SK-N-SH (cell line): Measurements from ENCODE around the gene ATP6V1B1. TPM values are rescaled to one million over a fixed set of nuclear protein-coding genes. Genes with fewer than 3 reads are reported as not detected.

ENCODE experiments used
- CTCF ChIA-PET: fragments of 300-600, 350-600 bp; formaldehyde crosslinking; extraction: SDS; loops from one replicate; lab custom pipeline; 2021; lab: Yijun Ruan, JAX
- POLR2A ChIA-PET: fragments of 350-600 bp; sonication (Branson Sonifier 250); formaldehyde crosslinking; extraction: SDS; loops from one replicate; lab custom pipeline; 2020; ENCODE audit warnings: antibody characterized with exemption, inconsistent platforms; lab: Yijun Ruan, JAX
- DNase-seq: peaks from one replicate; pipeline ENCODE4 v3.0.0; 2012
- H2AFZ ChIP-seq: fragments of 200-600 bp; sonication (generic); 2 replicates; pipeline ENCODE4 v1.8.1; 2016; ENCODE audit warnings: antibody characterized with exemption, mild to moderate bottlenecking, low read depth
- H3F3A ChIP-seq: fragments of 200-600 bp; sonication (generic); replicated peaks from 2 replicates; pipeline ENCODE3; 2016; ENCODE audit warnings: antibody characterized with exemption, mild to moderate bottlenecking; ENCODE audit not compliant: insufficient read depth
- H3K27ac ChIP-seq, 2 experiments: fragments of 200-500 bp in 1 of 2; fragments of 200-600 bp in 1 of 2; sonication (Bioruptor generic) in 1 of 2; sonication (generic), shearing (Covaris generic) in 1 of 2; 2 replicates each; pipeline versions ENCODE4 v1.5.1 to v1.6.1; 2014 to 2016; ENCODE audit warnings: low read depth in 2 of 2, inconsistent platforms in 1 of 2, low read length in 1 of 2, mild to moderate bottlenecking in 1 of 2, mixed read lengths in 1 of 2
- H3K27me3 ChIP-seq: fragments of 200-600 bp; sonication (generic), shearing (Covaris generic); 2 replicates; pipeline ENCODE4 v1.6.1; 2016; ENCODE audit warnings: mixed run types; ENCODE audit not compliant: insufficient read depth
- H3K36me3 ChIP-seq, 2 experiments: fragments of 200-500 bp in 1 of 2; fragments of 200-600 bp in 1 of 2; sonication (Bioruptor generic) in 1 of 2; sonication (generic) in 1 of 2; replicated peaks in 1 of 2; 2 replicates each; pipeline versions ENCODE3 to v1.5.1; 2014 to 2016; ENCODE audit warnings: low read length in 1 of 2, mild to moderate bottlenecking in 1 of 2; ENCODE audit not compliant: insufficient read depth in 2 of 2, control insufficient read depth in 1 of 2
- H3K4me1 ChIP-seq, 2 experiments: fragments of 200-500 bp in 1 of 2; fragments of 200-600 bp in 1 of 2; sonication (Bioruptor generic) in 1 of 2; sonication (generic), shearing (Covaris generic) in 1 of 2; 2 replicates each; pipeline versions ENCODE4 v1.5.1 to v1.6.1; 2014 to 2016; ENCODE audit warnings: low read depth in 1 of 2, low read length in 1 of 2, mixed run types in 1 of 2; ENCODE audit not compliant: insufficient read depth in 2 of 2, control insufficient read depth in 1 of 2
- H3K4me2 ChIP-seq: fragments of 200-600 bp; sonication (generic), shearing (Covaris generic); 2 replicates; pipeline ENCODE4 v1.6.1; 2017; ENCODE audit warnings: mixed run types
- H3K4me3 ChIP-seq, 2 experiments: fragments of 200-500 bp in 1 of 2; fragments of 200-600 bp in 1 of 2; sonication (Bioruptor generic) in 1 of 2; sonication (generic), shearing (Covaris generic) in 1 of 2; 2 replicates each; pipeline versions ENCODE4 v1.5.1 to v1.8.1; 2014 to 2016; ENCODE audit warnings: low read depth in 2 of 2, inconsistent platforms in 1 of 2, low read length in 1 of 2, mild to moderate bottlenecking in 1 of 2, mixed read lengths in 1 of 2, moderate library complexity in 1 of 2
- H3K79me2 ChIP-seq: fragments of 200-600 bp; sonication (generic); 2 replicates; pipeline ENCODE4 v1.8.1; 2017; ENCODE audit warnings: mild to moderate bottlenecking; ENCODE audit not compliant: insufficient read depth
- H3K9ac ChIP-seq: fragments of 200-600 bp; sonication (generic); 2 replicates; pipeline ENCODE4 v1.6.1; 2017; ENCODE audit warnings: mixed run types
- H3K9me2 ChIP-seq: fragments of 200-600 bp; sonication (generic); 2 replicates; pipeline ENCODE4 v1.6.1; 2017; ENCODE audit warnings: mixed run types
- H3K9me3 ChIP-seq: fragments of 200-600 bp; sonication (generic); 2 replicates; pipeline ENCODE4 v1.6.1; 2017; ENCODE audit warnings: mixed run types, mild to moderate bottlenecking, moderate library complexity
- H4K20me1 ChIP-seq: fragments of 200-600 bp; sonication (generic); 2 replicates; pipeline ENCODE4 v1.6.1; 2017; ENCODE audit warnings: mild to moderate bottlenecking, mixed run types; ENCODE audit not compliant: insufficient read depth
- ELF1 ChIP-seq: IDR thresholded peaks from 2 replicates; pipeline ENCODE4 v1.4.0; 2012
- EP300 ChIP-seq, 2 experiments: IDR thresholded peaks; 2 replicates each; pipeline versions ENCODE4 v1.4.0 to v1.6.1; 2012; ENCODE audit warnings: borderline replicate concordance in 1 of 2, low read depth in 1 of 2, low read length in 1 of 2
- FOSL2 ChIP-seq: IDR thresholded peaks from 2 replicates; pipeline ENCODE4 v1.4.0; 2012; ENCODE audit warnings: low read depth, mild to moderate bottlenecking, moderate library complexity, borderline replicate concordance
- FOXJ3 ChIP-seq: sonication (generic); formaldehyde crosslinking; IDR thresholded peaks from 2 replicates; pipeline ENCODE4 v1.5.1; 2020; ENCODE audit warnings: mild to moderate bottlenecking, missing genetic modification reagents
- JUND ChIP-seq: IDR thresholded peaks from 2 replicates; pipeline ENCODE4 v1.4.0; 2012
- MXI1 ChIP-seq: IDR thresholded peaks from 2 replicates; pipeline ENCODE4 v1.6.1; 2012; ENCODE audit warnings: mild to moderate bottlenecking, low read depth, low read length, improper control_type of control experiment
- NFIC ChIP-seq: IDR thresholded peaks from 2 replicates; pipeline ENCODE4 v1.4.0; 2012; ENCODE audit warnings: borderline replicate concordance
- RCOR1 ChIP-seq: fragments of 150-350 bp; IDR thresholded peaks from 2 replicates; pipeline ENCODE4 v1.6.1; 2017; ENCODE audit warnings: antibody characterized with exemption, low read length
- RFX5 ChIP-seq: IDR thresholded peaks from 2 replicates; pipeline ENCODE4 v1.6.1; 2012; ENCODE audit warnings: mild to moderate bottlenecking, improper control_type of control experiment, low read length
- RXRA ChIP-seq: IDR thresholded peaks from 2 replicates; pipeline ENCODE4 v1.4.0; 2012; ENCODE audit warnings: low read depth, mild to moderate bottlenecking, borderline replicate concordance
- TAF1 ChIP-seq: IDR thresholded peaks from 2 replicates; pipeline ENCODE4 v1.6.1; 2012; ENCODE audit warnings: low read depth, mild to moderate bottlenecking, low read length, moderate library complexity, borderline replicate concordance
- YY1 ChIP-seq: IDR thresholded peaks from 2 replicates; pipeline ENCODE4 v1.4.0; 2012; ENCODE audit warnings: low read depth, mild to moderate bottlenecking
- WGBS: methylation state at CpG from one replicate; pipeline ENCODE4 v1.1.6; 2017; ENCODE audit warnings: low lambda C conversion rate; 5-methylcytosine and 5-hydroxymethylcytosine counted together
- polyA plus RNA-seq, 3 experiments: library from polyadenylated mRNA; depleted of rRNA; stranded (reverse); fragments of >200 nt; gene quantifications; 2 replicates each; pipeline ENCODE4 v1.2.3, GENCODE V29; 2012
- TF ChIP-seq, protein P1 (sequence below): IDR thresholded peaks from 2 replicates; pipeline ENCODE4; 2012
- TF ChIP-seq, protein P2 (sequence below): IDR thresholded peaks from 2 replicates; pipeline ENCODE4 v1.4.0; 2012; ENCODE audit warnings: low read depth, borderline replicate concordance
- TF ChIP-seq, protein P3 (sequence below): IDR thresholded peaks from 2 replicates; pipeline ENCODE4 v1.4.0; 2012; ENCODE audit warnings: low read depth, borderline replicate concordance
- TF ChIP-seq, protein P4 (sequence below): fragments of 200-600 bp; sonication (generic); IDR thresholded peaks from 2 replicates; pipeline ENCODE4 v1.6.1; 2017; ENCODE audit warnings: antibody characterized with exemption, mild to moderate bottlenecking, moderate library complexity

The ATP6V1B1 gene
- polyA plus RNA-seq, 1 of the 3 experiments (the other 2 are of a cell fraction): 4.9 TPM

DNA sequence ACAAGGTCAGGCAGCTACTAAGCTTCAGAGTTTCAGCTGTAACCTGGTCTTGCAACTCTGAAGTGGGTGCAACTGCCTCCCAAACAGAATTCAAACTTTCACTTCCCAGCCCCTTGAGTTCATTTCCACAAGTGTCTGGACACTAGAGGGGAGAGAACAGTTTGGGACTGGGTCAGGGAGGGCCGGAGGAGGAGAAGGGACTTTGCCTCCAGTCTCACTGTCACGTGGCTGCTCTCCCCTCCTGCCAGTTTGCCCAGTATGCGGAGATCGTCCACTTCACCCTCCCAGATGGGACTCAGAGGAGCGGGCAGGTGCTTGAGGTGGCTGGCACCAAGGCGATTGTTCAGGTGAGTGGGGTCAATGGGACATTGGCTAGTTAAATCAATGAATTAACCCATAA lies 22.1 kb downstream of the ATP6V1B1 start:
- H3K9ac ChIP-seq: no peak overlapping the region
- DNase-seq: no peak
- H3K27ac ChIP-seq: no peak overlapping the region
- H3K4me1 ChIP-seq: no peaks in the 10 kb centered on the region
- H3K4me3 ChIP-seq: no peak overlapping the region
- H3K79me2 ChIP-seq: no peaks in the 10 kb centered on the region
- H3K9me2 ChIP-seq: no peaks in the 10 kb centered on the region
- H3K4me2 ChIP-seq: no peak overlapping the region
- ChIA-PET CTCF (interaction anchor here (1.2 to 4.4 kb wide), 3 partner anchors 9 to 87 kb away, joined by 3 to 14 read pairs (median 8); no protein-coding TSS in a partner anchor), POLR2A (no interaction called here)
- no peaks in the 10 kb centered on the region for H3K27me3 ChIP-seq
- TF ChIP-seq, protein P1, sequence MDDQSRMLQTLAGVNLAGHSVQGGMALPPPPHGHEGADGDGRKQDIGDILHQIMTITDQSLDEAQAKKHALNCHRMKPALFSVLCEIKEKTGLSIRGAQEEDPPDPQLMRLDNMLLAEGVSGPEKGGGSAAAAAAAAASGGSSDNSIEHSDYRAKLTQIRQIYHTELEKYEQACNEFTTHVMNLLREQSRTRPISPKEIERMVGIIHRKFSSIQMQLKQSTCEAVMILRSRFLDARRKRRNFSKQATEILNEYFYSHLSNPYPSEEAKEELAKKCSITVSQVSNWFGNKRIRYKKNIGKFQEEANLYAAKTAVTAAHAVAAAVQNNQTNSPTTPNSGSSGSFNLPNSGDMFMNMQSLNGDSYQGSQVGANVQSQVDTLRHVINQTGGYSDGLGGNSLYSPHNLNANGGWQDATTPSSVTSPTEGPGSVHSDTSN: no peak
- TF ChIP-seq, protein P2, sequence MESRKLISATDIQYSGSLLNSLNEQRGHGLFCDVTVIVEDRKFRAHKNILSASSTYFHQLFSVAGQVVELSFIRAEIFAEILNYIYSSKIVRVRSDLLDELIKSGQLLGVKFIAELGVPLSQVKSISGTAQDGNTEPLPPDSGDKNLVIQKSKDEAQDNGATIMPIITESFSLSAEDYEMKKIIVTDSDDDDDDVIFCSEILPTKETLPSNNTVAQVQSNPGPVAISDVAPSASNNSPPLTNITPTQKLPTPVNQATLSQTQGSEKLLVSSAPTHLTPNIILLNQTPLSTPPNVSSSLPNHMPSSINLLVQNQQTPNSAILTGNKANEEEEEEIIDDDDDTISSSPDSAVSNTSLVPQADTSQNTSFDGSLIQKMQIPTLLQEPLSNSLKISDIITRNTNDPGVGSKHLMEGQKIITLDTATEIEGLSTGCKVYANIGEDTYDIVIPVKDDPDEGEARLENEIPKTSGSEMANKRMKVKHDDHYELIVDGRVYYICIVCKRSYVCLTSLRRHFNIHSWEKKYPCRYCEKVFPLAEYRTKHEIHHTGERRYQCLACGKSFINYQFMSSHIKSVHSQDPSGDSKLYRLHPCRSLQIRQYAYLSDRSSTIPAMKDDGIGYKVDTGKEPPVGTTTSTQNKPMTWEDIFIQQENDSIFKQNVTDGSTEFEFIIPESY: no peak
- TF ChIP-seq YY1 (no peak), RCOR1 (no peak), FOSL2 (no peak), MXI1 (no peak), RFX5 (no peak), NFIC (no peak), ELF1 (no peak), RXRA (no peak), FOXJ3 (no peak), JUND (no peak), EP300 (IDR thresholded peaks at IDR 0.05; ENCODE audit: borderline replicate concordance in 1 of 2, low read depth in 1 of 2, low read length in 1 of 2) (no peak), TAF1 (no peak)
- TF ChIP-seq, protein P3, sequence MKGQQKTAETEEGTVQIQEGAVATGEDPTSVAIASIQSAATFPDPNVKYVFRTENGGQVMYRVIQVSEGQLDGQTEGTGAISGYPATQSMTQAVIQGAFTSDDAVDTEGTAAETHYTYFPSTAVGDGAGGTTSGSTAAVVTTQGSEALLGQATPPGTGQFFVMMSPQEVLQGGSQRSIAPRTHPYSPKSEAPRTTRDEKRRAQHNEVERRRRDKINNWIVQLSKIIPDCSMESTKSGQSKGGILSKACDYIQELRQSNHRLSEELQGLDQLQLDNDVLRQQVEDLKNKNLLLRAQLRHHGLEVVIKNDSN: no peak
- TF ChIP-seq, protein P4, sequence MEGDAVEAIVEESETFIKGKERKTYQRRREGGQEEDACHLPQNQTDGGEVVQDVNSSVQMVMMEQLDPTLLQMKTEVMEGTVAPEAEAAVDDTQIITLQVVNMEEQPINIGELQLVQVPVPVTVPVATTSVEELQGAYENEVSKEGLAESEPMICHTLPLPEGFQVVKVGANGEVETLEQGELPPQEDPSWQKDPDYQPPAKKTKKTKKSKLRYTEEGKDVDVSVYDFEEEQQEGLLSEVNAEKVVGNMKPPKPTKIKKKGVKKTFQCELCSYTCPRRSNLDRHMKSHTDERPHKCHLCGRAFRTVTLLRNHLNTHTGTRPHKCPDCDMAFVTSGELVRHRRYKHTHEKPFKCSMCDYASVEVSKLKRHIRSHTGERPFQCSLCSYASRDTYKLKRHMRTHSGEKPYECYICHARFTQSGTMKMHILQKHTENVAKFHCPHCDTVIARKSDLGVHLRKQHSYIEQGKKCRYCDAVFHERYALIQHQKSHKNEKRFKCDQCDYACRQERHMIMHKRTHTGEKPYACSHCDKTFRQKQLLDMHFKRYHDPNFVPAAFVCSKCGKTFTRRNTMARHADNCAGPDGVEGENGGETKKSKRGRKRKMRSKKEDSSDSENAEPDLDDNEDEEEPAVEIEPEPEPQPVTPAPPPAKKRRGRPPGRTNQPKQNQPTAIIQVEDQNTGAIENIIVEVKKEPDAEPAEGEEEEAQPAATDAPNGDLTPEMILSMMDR: no peak
- TF ChIP-seq, all 33 proteins: peak for 0
- 82% methylated on average over 6 of the region's 6 CpGs for WGBS
- Histone ChIP-seq H3K9me3 (no peaks in the 10 kb centered on the region), H3K36me3 (no peaks in the 10 kb centered on the region), H4K20me1 (no peaks in the 10 kb centered on the region), H3F3A (no peaks in the 10 kb centered on the region), H2AFZ (no peak overlapping the region)
